ENCODE results near the gene SELENOO.

SELENOO gene

GRCh38 chr22:50253046-50253915 is 52.5 kb downstream of the SELENOO start:
- DNase-seq (ENCODE audit: low read depth), result no peak

GRCh38 chr22:50253941-50254340 is 53.1 kb downstream of the SELENOO start:
- no peak for DNase-seq (ENCODE audit: low read depth)

DNA sequence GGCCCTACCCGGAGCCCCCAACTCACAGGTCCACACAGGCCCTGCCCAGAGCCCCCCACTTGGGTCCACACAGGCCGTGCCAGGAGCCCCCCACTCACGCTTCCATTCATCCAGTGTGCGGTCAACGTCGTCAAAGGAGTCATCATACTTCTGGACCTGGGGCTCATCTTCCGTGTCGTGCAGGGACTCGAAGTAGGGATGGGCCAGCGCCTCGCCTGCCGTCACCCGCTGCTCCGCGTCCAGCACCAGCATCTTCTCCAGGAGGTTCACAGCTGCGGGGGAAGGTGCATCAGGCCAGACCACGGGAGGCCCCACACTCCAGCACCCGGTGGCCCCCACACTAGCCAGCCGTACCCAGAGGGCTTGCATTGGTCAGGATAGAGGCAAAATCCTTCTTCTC is 54.3 kb downstream of the SELENOO start:
- no peak for DNase-seq (ENCODE audit: low read depth)

GRCh38 chr22:50255607-50256006 is 54.8 kb downstream of the SELENOO start:
- DNase-seq (ENCODE audit: low read depth), result no peak

DNA sequence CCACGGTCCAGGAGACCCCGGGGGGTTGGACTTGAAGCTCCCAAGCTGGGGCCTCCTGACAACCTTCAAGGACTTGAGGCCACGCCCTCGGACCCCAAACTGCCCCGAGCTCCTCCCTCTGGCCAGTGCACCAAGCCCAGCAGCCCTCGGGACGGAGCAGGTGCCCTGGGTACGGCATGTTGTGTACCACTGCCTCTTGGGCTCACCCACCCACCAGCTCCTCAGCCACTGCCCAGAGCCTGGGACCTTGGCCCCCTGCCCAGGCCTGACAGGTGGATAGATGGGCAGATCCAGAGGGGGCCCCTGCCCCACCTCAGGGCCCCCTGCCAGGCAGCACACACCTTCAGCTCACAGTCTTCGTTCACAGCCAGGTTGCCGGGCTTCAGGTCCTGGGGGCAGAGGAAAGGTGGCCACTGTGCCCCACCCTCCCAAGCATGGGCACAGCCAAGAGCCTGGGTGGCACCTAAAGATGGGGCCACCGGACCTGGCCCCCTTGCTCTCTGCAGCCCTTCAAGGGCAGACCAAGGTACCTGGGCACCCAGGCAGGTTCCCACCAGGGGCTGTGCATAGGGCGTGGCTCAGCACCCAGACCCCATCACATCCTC is 55.5 kb downstream of the SELENOO start:
- DNase-seq (ENCODE audit: low read depth), result no peak

DNA sequence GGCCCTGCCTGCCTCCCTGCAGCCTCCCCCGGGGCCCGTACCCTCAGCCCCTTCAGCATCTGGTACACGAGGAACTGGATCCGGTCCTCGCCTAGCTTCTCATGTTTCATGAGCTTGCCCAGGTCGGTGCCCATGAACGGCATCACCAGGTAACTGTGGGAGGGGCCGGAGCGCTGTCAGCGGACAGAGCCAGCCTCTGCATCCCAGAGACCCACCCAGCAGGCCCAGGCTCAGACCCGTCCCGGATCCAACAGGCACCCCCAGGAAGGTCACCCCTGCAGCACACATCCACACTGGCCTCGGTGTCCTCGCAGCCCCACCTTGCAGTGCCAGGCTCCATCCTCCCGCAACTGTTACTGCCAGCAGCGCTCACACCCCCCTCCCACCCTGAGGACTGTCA is 56.2 kb downstream of the SELENOO start:
- DNase-seq (ENCODE audit: low read depth), result no peak

DNA sequence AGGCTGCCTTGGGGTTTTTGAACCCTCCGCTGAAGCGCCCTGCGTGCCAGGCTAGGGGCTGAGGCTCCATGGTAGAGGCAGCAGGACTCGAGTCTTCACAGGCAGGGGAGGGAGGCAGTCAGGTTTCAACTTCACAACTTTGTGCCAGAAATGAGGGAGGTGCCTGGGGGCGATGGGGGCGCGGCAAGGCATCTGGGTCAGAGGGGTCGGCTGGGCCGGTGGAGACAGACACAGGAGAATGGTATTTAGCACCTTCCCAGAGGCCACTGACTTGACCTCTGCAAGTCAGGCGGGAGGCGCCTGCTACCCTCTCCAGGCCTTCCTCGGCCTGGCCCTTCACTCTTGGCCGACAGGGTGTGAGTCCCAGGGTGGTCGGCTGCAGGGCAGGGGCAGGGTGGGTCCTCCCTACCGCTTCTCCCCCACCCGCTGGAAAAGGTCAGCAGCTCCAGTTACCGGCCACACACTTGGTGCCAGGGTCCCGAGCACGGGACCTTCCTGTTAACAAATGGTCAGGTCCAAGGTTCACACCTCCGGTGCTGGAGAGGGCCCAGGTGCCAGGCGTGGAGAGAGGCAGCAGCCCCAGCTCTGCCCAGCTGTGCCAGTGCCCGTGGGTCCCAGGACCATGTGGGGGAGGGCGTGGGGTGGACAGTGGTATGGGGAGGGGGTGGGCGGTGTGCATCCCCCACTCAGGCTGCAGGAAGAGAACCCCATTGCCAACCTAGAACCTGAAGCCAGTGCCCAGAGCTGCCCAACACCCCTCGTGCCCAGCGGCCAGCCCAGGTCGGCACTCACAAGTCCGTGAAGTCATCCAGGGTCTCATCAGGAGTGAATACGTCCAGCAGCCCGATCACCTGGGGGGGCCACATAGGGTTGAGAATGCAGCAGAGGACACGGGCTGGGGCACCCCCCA is 56.9 kb downstream of the SELENOO start:
- no peak for DNase-seq (ENCODE audit: low read depth)

DNA sequence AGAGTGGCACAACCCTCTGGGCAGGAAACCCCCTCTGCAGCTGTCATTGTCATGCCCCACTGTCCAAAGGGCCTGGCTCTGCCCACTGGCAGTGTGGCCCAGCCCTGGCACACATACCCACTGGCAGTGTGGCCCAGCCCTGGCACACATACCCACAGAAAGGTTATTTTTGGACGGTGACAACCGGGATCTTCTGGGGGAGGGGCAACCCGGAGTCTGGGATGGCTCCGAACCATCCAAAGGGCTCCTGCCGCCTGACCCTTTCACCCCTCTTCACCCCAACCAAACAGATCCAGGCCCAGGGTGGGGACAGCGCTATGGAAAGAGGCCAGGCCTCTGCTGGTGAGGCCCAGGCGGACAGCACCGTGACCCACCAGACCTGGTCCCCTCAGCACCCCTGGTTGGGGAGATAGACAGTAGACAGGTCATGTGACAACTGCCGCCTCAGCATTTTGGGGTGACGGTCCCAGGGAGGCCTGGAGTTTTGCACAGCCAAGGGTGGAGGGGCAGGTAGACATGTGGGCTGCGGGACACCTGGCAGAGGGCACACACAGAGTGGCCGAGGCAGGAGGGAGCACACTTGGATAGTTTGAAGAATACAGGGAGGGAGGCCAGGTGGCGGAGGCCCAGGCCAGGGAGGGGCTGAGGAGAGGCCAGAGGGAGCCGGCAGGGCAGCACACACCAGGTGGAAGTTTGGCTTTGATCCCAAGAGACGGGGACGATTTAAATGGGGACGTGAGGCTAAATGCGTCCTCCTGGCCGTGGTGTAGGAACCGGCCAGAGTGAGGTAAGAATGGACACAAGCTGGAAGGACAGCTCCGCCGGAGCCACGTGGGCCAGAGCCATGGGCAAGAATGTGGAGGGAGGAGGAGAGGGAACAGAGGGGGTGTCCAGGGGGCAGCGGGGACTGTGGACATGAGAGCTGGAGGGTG is 57.8 kb downstream of the SELENOO start:
- DNase-seq (ENCODE audit: low read depth), result no peak

DNA sequence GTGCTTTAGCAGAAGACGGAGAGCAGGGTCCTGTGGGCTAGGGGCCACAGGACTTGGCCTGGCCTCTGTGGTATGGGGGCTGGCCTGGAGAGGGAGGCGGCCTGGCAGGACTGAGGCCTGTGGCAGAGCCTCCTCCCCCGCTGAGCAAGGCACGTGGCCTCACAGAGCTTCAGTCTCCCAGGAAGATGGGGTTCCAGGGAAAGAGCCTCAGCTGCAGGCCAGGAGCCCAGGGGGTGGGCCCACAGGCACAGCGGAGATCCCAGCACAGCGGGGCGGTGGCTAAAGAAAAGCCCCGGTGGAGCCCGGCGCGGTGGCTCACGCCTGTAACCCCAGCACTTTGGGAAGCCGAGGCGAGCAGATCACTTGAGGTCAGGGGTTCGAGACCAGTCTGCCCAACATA is 58.5 kb downstream of the SELENOO start:
- DNase-seq (ENCODE audit: low read depth), result no peak

- no peak for DNase-seq (ENCODE audit: low read depth)
Observed at GRCh38 chr22:50260434-50260800, 59.6 kb downstream of the SELENOO start.

- DNase-seq (ENCODE audit: low read depth), result peak; percentile 30
Observed at GRCh38 chr22:50260801-50261614, 60.2 kb downstream of the SELENOO start.

DNA sequence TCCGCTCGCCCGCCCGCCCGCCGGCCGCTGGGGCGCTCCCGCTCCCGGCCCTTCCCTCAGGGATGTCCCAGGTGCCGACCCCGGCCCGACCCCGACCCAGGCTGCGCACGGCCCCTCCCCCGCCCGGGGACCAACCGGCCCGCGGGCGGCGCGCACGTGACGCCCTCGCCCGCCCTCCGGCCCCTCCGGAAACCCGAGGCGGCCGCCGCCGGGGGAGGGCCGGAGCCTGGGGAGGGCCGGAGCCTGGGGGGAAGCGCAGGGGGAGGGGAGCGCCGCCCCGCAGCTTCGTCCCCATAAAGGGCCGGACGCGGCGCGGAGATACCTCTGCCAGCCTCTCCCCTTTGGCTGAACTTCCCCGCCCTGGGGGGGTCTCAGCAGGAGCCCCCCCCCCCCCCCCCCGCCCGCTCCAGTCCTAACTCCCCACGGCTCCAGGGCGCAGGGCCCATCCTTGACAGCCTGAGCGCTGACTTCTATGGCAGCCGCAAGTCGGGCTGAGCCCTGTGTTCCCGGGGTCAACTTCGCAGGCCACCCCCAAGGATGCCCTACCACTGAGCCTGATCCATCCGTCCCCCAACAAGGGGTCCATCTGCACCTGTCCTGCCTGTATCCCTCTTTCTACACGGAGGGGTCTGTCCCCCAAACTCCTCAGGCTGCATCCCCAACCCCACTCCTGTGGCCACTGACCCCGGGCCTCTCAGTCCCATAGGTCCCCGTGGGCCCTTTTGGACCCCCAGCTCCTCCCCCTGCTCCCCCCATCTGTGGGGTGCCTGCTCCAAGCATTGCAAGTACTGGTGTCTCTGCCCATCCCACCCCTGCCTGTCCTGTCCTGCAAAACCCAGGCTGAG is 61.0 kb downstream of the SELENOO start, which contains the start of gene MAPK12:
Gene MAPK12, minus strand, starts transcription at position 69 of the 845 bp plus-strand sequence. CDS start 174 bp downstream, outside the sequence.
- DNase-seq (ENCODE audit: low read depth), result no peak

GRCh38 chr22:50262460-50262911 is 61.7 kb downstream of the SELENOO start:
- DNase-seq (ENCODE audit: low read depth), result no peak

GRCh38 chr22:50262973-50263617 is 62.3 kb downstream of the SELENOO start:
- DNase-seq (ENCODE audit: low read depth), result no peak

DNA sequence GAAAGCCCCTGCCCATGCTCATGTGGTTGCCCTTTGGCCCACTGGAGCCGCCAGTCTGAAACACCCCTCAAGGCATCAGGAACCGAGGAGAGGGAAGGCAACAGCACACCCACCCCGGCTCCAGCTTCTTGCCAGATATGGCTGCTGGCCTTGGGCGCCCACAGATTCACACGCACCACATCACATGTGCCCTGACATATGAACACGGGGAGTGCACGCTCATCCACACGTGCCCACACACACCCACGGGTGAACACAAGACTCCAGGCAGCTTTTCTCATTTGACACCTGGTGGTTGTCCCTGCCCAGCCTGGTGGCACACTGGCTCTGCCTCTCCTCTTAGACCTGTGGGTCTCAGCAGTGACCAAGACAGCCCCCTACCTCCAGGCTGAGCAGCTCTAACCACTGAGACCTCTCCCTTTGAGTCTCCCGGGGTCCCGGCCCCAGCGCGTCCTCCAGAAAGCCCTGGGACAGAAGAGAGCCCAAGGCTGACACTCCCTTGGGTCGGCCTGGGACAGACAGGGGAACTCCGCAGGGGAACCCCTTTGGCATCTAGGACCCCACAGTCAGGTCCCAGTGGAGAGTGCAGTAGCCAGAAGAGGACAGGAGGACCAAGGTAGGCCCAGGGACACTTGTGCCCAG is 63.4 kb downstream of the SELENOO start:
- DNase-seq (ENCODE audit: low read depth), result no peak

DNA sequence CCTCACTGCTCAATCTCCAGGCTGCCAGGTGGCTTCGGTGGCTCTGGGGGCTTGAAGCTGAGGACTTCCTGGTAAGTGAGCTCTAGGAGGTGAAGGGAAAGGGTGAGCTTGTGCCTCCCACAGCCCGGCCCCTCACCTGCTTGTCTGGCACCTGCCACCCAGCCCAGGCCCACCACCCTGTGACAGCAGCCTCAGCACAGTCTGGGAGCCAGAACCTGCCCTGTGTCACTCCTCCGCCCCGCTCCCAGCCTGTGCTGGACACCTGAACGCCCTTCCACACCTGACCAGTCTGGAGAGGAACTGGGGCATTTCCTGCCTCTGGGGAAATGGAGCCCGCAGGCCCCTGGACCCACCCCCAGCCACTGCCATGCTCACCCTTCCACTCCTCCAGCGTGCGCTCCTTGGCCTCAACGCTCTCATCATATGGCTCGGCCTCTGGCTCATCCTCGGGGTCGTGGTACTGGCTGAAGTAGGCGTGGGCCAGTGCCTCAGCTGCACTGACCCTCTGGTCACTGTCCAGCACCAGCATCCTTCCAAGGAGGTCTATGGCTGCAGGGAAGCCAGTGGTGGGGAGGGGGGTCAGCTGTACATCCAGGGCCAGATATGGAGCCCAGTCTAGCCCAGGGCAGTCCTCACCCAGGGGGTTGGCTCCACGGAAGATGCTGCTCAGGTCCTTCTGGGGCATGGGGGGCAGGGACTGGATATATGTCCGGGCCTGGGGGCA is 64.3 kb downstream of the SELENOO start:
- no peak for DNase-seq (ENCODE audit: low read depth)

DNA sequence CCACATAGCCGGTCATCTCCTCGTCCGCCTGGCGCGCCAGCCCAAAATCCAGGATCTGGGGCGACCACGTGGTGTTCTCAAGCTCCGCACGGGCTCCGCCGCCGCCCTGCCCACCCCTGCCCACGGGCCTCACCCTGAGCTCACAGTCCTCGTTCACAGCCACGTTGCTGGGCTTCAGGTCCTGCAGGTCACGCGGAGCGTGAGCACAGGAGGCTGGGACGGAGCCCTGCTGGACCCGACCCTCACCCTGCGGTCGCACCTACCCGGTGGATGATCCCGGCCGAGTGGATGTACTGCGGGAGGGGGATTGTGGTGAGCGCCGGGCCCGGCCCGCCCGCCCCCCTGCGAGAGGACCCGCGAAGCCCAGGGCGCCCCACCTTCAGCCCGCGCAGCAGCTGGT is 66.2 kb downstream of the SELENOO start:
- DNase-seq (ENCODE audit: low read depth), result no peak
